Urinary bladder (tissue), 4 donors: ENCODE results near the gene KRT71. TPM values are rescaled to one million over a fixed set of nuclear protein-coding genes. Genes with fewer than 3 reads are reported as not detected.
A peak's percentile ranks its signal among the peaks of the same experiment; 100 is the strongest.

Experiments used
- DNase-seq: peaks from one replicate; pipeline ENCODE4 v3.0.0-alpha.2; 2015; ENCODE audit errors: extremely low spot score
- H3K27ac ChIP-seq: one replicate; pipeline ENCODE4 v1.5.1; 2013; ENCODE audit warnings: low read depth, mild to moderate bottlenecking, moderate library complexity
- H3K36me3 ChIP-seq: one replicate; pipeline ENCODE4 v1.6.1; 2013; ENCODE audit warnings: mild to moderate bottlenecking, moderate library complexity; ENCODE audit not compliant: insufficient read depth
- H3K4me1 ChIP-seq: one replicate; pipeline ENCODE4 v1.6.1; 2013; ENCODE audit warnings: mild to moderate bottlenecking, moderate library complexity; ENCODE audit not compliant: insufficient read depth
- H3K4me3 ChIP-seq: one replicate; pipeline ENCODE4 v1.5.1; 2013; ENCODE audit warnings: low read depth, low read length
- WGBS: extraction: QIAGEN DNeasy Blood & Tissue Kit; methylation state at CpG from one replicate; pipeline ENCODE4 v1.1.7; 2013; 5-methylcytosine and 5-hydroxymethylcytosine counted together
- polyA plus RNA-seq: library from polyadenylated mRNA; stranded (reverse); fragments of 200-250 nt; gene quantifications from one replicate; pipeline ENCODE4 v1.2.3, GENCODE V29; 2013
- total RNA-seq: library from RNA; depleted of rRNA; stranded (reverse); fragments of >200 nt; gene quantifications from one replicate; pipeline ENCODE4 v1.2.3, GENCODE V29; 2014
- donor health status: healthy with polysubstance abuse.
- donor health status: healthy.

The KRT71 gene
- total and polyA plus RNA-seq, 2 donors, result not detected

- peak; percentile 69 for DNase-seq
- H3K4me3 ChIP-seq, result no peak overlapping the region
- 18% methylated on average over 7 of the region's 7 CpGs for WGBS
- H3K4me1 ChIP-seq, result no peaks in the 10 kb centered on the region
- H3K27ac ChIP-seq, result no peak overlapping the region
- H3K36me3 ChIP-seq, result no peaks in the 10 kb centered on the region
Observed at GRCh38 chr12:52582971-52583456, 30.1 kb upstream of the KRT71 start.

DNA sequence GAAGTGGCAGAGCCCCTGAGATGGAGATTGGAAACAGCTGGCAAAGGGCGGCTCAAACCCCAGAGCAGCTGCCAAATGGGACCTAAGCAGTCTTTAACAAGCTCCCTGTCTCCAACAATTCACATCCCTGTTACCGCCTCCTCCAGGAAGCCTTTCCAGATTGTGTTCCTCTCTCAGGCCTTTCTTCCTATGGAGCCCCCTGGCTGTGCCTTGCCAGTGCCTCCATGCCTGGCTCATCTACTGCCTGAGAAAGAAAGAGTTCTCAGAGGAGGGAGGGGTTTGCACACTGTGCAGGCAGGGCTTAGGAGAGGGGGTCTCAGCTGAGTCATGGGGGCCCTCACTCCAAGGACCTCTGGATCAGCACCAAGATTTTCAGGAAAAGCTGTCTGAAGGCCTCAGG is 29.5 kb upstream of the KRT71 start:
- 67% methylated on average over 2 of the region's 2 CpGs for WGBS
- H3K27ac ChIP-seq, result no peak overlapping the region

GRCh38 chr12:52581481-52581880 is 28.5 kb upstream of the KRT71 start:
- no peaks in the 10 kb centered on the region for H3K4me1 ChIP-seq
- DNase-seq, result no peak
- H3K27ac ChIP-seq, result no peak overlapping the region
- H3K36me3 ChIP-seq, result no peaks in the 10 kb centered on the region
- H3K4me3 ChIP-seq, result no peak overlapping the region
- WGBS, result 68% methylated on average over 6 of the region's 6 CpGs

More for the DNA sequence above, 29.5 kb upstream of the KRT71 start:
- no peak overlapping the region for H3K4me3 ChIP-seq
- no peaks in the 10 kb centered on the region for H3K36me3 ChIP-seq
- H3K4me1 ChIP-seq, result no peaks in the 10 kb centered on the region
- DNase-seq, result no peak

DNA sequence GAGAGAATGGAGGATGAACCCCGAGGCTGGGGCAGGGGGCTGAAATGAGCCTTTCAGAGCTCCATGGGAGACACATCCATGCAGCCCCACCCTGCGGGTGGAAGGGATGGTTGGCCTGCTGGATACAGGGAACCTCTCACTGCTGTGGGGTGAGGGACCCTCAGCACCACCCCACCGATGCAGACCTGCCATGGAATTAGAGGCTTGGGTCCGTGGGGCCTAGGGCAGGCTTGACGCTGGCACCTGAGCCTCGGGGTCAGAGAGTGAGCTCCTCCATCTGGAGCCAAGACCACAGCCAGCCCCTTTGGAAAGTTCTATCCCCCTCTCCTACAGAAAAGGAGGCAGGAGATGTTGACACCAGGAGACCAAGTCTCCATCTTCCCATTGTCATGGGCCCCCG is 28.1 kb upstream of the KRT71 start:
- WGBS, result 81% methylated on average over 7 of the region's 7 CpGs
- DNase-seq, result no peak
- Histone ChIP-seq H3K4me1 (no peaks in the 10 kb centered on the region), H3K36me3 (no peaks in the 10 kb centered on the region), H3K27ac (no peak overlapping the region), H3K4me3 (no peak overlapping the region)

GRCh38 chr12:52580496-52580895 is 27.6 kb upstream of the KRT71 start:
- H3K27ac ChIP-seq, result no peak overlapping the region
- DNase-seq, result no peak

GRCh38 chr12:52579468-52580465 is 26.8 kb upstream of the KRT71 start:
- DNase-seq, result peak; percentile 51
- WGBS, result 78% methylated on average over 10 of the region's 10 CpGs
- no peaks in the 10 kb centered on the region for H3K4me1 ChIP-seq

More at GRCh38 chr12:52580496-52580895, 27.6 kb upstream of the KRT71 start:
- H3K4me3 ChIP-seq, result no peak overlapping the region
- H3K4me1 ChIP-seq, result no peaks in the 10 kb centered on the region
- no peaks in the 10 kb centered on the region for H3K36me3 ChIP-seq
- WGBS, result 74% methylated on average over 1 of the region's 1 CpG

DNA sequence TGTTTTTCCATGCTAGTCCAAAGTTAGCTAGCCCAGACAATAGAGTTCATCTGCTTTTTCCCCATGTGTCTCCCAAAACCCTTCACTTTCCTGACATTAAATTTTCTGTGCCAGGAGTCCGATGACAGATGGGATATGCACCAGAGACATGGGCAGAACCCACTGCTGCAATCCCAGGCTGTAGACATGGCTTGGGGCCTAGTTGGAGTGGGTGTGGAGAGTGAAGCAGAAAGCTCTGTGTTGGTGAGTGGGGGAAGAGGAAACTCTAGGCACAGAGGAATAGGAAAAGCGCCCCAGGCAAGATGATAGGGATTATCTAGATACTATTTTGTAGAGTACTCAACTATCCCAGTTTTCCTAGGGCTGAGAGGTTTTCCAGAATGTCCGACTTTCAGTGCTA is 25.5 kb upstream of the KRT71 start:
- WGBS, result 85% methylated on average over 3 of the region's 3 CpGs
- no peak overlapping the region for H3K27ac ChIP-seq
- no peaks in the 10 kb centered on the region for H3K4me1 ChIP-seq
- H3K4me3 ChIP-seq, result no peak overlapping the region
- H3K36me3 ChIP-seq, result no peaks in the 10 kb centered on the region
- DNase-seq, result no peak

More at GRCh38 chr12:52579468-52580465, 26.8 kb upstream of the KRT71 start:
- Histone ChIP-seq H3K27ac (no peak overlapping the region), H3K36me3 (no peaks in the 10 kb centered on the region), H3K4me3 (no peak overlapping the region)

DNA sequence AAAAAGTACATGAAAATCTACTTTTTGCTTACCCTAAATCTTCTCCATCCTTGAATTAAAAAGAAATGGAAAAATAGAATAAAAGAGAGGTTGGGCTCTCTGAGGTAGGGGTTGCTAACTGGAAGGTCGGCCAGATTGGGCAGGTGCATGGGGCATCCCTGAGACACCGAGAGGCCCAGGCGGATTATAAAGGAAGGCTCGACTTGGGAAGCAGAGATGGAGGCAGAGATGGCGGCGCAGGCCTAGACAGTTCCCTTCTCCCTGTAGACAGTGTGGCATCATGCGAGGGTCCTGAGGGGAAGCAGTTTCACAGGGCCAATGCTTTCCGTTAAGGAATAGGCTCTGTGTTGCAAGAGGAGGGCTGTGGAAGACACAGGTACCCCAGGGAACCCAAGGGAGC is 24.4 kb upstream of the KRT71 start:
- no peak overlapping the region for H3K27ac ChIP-seq
- no peak for DNase-seq
- 96% methylated on average over 8 of the region's 8 CpGs for WGBS
- H3K4me3 ChIP-seq, result no peak overlapping the region
- H3K4me1 ChIP-seq, result no peaks in the 10 kb centered on the region
- no peaks in the 10 kb centered on the region for H3K36me3 ChIP-seq

GRCh38 chr12:52575948-52576347 is 23.0 kb upstream of the KRT71 start:
- H3K36me3 ChIP-seq, result no peaks in the 10 kb centered on the region
- no peak for DNase-seq
- H3K4me3 ChIP-seq, result no peak overlapping the region
- 94% methylated on average over 3 of the region's 3 CpGs for WGBS
- no peak overlapping the region for H3K27ac ChIP-seq
- no peaks in the 10 kb centered on the region for H3K4me1 ChIP-seq

DNA sequence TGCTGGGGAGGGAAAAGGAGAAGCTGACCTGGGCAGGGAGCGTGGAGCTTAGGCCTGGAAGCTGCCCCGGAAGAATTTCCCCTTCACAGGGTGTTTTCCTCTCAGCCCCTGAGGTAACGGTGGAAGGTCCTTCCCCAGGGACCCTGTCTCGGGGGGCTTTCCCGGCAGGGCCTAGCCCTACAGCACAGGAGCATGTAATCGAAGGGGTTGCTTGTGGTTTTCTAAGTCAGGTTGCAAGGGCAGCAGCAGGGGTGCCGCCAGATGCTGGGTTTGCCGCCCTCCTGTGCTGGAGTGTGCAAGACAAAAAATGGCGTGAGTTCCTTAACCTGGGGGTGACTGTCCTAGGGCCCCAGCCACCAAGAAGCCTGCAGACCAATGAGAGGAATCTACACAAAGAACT is 22.3 kb upstream of the KRT71 start:
- no peak for DNase-seq
- no peaks in the 10 kb centered on the region for H3K4me1 ChIP-seq
- 96% methylated on average over 9 of the region's 9 CpGs for WGBS
- no peak overlapping the region for H3K27ac ChIP-seq
- no peak overlapping the region for H3K4me3 ChIP-seq
- no peaks in the 10 kb centered on the region for H3K36me3 ChIP-seq

DNA sequence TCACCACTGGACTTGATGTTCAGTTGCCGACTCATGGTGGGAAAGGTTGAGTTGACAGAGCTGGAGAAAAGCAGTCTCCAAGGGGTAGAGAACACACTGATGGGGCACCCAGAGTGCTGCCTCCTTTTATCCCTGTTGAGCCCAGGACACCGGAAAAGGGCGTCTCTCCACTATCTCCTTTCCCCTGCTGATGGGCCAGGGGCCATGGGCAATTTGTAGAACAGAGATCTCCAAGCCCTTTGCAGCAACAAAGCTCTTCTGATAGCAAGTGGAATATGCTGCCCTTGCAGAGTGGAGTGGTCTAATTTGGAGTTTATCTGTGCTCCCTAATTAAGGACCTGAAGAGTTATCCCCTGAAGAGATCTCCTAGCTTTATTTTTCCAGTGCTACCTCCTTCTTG is 20.8 kb upstream of the KRT71 start, which contains the start of gene KRT74:
KRT74 (minus strand) TSS at position 101 of the 400 bp plus-strand sequence; CDS start at position 35, 66 bp downstream.
- Histone ChIP-seq H3K27ac (no peak within 1 kb of the TSS), H3K4me1 (no peaks in the 10 kb centered on the region)
- DNase-seq, result no peak

GRCh38 chr12:52573306-52573705 is 20.4 kb upstream of the KRT71 start:
- 91% methylated on average over 15 of the region's 15 CpGs for WGBS
- no peaks in the 10 kb centered on the region for H3K4me1 ChIP-seq
- no peaks in the 10 kb centered on the region for H3K36me3 ChIP-seq
- H3K4me3 ChIP-seq, result no peak overlapping the region
- no peak for DNase-seq
- no peak overlapping the region for H3K27ac ChIP-seq

More for the DNA sequence above, 20.8 kb upstream of the KRT71 start, which contains the start of gene KRT74:
- Histone ChIP-seq H3K36me3 (no peaks in the 10 kb centered on the region), H3K4me3 (no peak within 1 kb of the TSS)
- 92% methylated on average over 3 of the region's 3 CpGs for WGBS

- Histone ChIP-seq H3K36me3 (no peaks in the 10 kb centered on the region), H3K4me1 (no peaks in the 10 kb centered on the region), H3K4me3 (no peak overlapping the region), H3K27ac (no peak overlapping the region)
- no peak for DNase-seq
- WGBS, result 95% methylated on average over 10 of the region's 10 CpGs
Observed at GRCh38 chr12:52570511-52570910, 17.6 kb upstream of the KRT71 start.

DNA sequence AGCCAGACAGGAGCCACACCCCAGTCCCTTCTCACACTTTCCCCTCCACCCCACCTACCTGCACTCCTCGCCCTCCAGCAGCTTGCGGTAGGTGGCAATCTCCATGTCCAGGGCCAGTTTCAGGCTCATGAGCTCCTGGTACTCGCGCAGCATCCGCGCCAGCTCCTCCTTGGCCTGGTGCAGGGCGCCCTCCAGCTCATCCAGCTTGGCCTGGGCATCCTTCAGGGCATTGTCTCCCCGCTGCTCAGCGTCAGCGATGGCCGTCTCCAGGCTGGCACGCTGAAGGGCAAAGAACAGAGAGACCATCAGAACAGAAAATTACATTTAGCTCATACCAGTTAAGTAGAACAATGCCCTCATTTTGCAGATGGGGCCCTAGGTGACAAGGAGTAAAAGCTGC is 15.2 kb upstream of the KRT71 start:
- Histone ChIP-seq H3K36me3 (no peaks in the 10 kb centered on the region), H3K27ac (no peak overlapping the region), H3K4me3 (no peak overlapping the region), H3K4me1 (no peaks in the 10 kb centered on the region)
- WGBS, result 88% methylated on average over 12 of the region's 12 CpGs
- no peak for DNase-seq
